K562 (cell line): ENCODE data around the gene DDX23. TPM values are rescaled to one million over a fixed set of nuclear protein-coding genes. Genes with fewer than 3 reads are reported as not detected.

ENCODE experiments used
- ATAC-seq: fragments of 200-7000 bp; cut with Tn5 transposase; 3 replicates; pipeline ENCODE4 v1.9.1; 2020; ENCODE audit warnings: moderate library complexity
- Bru-seq: library from RNA; stranded (reverse); fragments of 400-500 nt; gene quantifications from one replicate; lab custom pipeline; 2021; lab: Mats Ljungman, UMichigan
- BruChase-seq, 2 experiments: library from RNA; stranded (reverse); fragments of 400-500 nt; gene quantifications; one replicate each; lab custom pipeline; 2021; lab: Mats Ljungman, UMichigan
- BruUV-seq: library from RNA; stranded (reverse); fragments of 400-500 nt; replicated peaks from 2 replicates; lab custom pipeline; 2021; lab: Mats Ljungman, UMichigan
- CTCF ChIA-PET: fragments of 300-600 bp; formaldehyde crosslinking; extraction: SDS; loops from one replicate; lab custom pipeline; 2021; ENCODE audit warnings: low intra/inter-chr PET ratio; lab: Yijun Ruan, JAX
- POLR2A ChIA-PET: fragments of 300-600, 350-650 bp; sonication (Branson Sonifier 250); formaldehyde crosslinking; extraction: SDS; loops from one replicate; lab custom pipeline; 2021; ENCODE audit warnings: antibody characterized with exemption, inconsistent platforms; lab: Yijun Ruan, JAX
- DNase-seq, 4 experiments: peaks; one replicate each; pipeline versions ENCODE4 v3.0.0 to v3.0.0-alpha.2; 2011 to 2018; ENCODE audit warnings: low spot score in 3 of 4, mixed read lengths in 3 of 4; ENCODE audit errors: extremely low read depth in 1 of 4
- FAIRE-seq: peaks from 2 replicates; lab custom pipeline; 2011; peaks lifted over from hg19 to GRCh38; lab: Jason Lieb, UNC
- H2AFZ ChIP-seq: 2 replicates; pipeline ENCODE4 v1.6.0; 2011; ENCODE audit warnings: low read depth, low read length, control low read depth, inconsistent platforms
- H3K27ac ChIP-seq: fragments of 200-600 bp; 3 replicates; pipeline ENCODE4 v1.8.0; 2011; ENCODE audit warnings: low read depth, mild to moderate bottlenecking, control low read depth, inconsistent platforms, low read length, moderate library complexity, mixed read lengths; ENCODE audit errors: extremely low read depth
- H3K27me3 ChIP-seq, 2 experiments: fragments of 300-600 bp in 1 of 2; 2 replicates in 1 of 2; 3 replicates in 1 of 2; pipeline versions ENCODE4 v1.6.0 to v1.8.0; 2011; ENCODE audit warnings: inconsistent platforms in 2 of 2, low read length in 2 of 2, mild to moderate bottlenecking in 1 of 2, mixed read lengths in 1 of 2, moderate library complexity in 1 of 2; ENCODE audit not compliant: control insufficient read depth in 2 of 2, insufficient read depth in 2 of 2
- H3K36me3 ChIP-seq: fragments of 300-600 bp; 3 replicates; pipeline ENCODE4 v1.8.0; 2011; ENCODE audit warnings: mild to moderate bottlenecking, low read length, inconsistent platforms; ENCODE audit not compliant: control insufficient read depth, insufficient read depth
- H3K4me1 ChIP-seq, 2 experiments: fragments of 200-600 bp in 1 of 2; replicated peaks in 1 of 2; 2 replicates in 1 of 2; 3 replicates in 1 of 2; pipeline versions ENCODE4 v1.5.1 to v1.8.0; 2011; ENCODE audit warnings: inconsistent platforms in 2 of 2, low read length in 2 of 2, mild to moderate bottlenecking in 1 of 2, mixed read lengths in 1 of 2, moderate library complexity in 1 of 2; ENCODE audit not compliant: control insufficient read depth in 2 of 2, insufficient read depth in 2 of 2
- H3K4me2 ChIP-seq: 2 replicates; pipeline ENCODE4 v1.6.1; 2011; ENCODE audit warnings: low read length, control low read depth, inconsistent platforms, mixed read lengths; ENCODE audit not compliant: insufficient read depth
- H3K4me3 ChIP-seq: fragments of 200-600 bp; sonication (generic), shearing (Covaris generic); 2 replicates; pipeline ENCODE4 v1.5.1; 2016; ENCODE audit warnings: control low read depth, inconsistent platforms
- H3K79me2 ChIP-seq: fragments of 200-600 bp; 3 replicates; pipeline ENCODE4 v1.8.0; 2011; ENCODE audit warnings: low read length, inconsistent platforms; ENCODE audit not compliant: control insufficient read depth, insufficient read depth
- H3K9ac ChIP-seq, 2 experiments: 2 replicates each; pipeline versions ENCODE4 v1.6.0 to v1.6.1; 2011; ENCODE audit warnings: low read depth in 2 of 2, low read length in 2 of 2, control low read depth in 1 of 2, inconsistent platforms in 1 of 2, mild to moderate bottlenecking in 1 of 2, mixed read lengths in 1 of 2; ENCODE audit not compliant: insufficient read depth in 1 of 2
- H3K9me1 ChIP-seq: one replicate; pipeline ENCODE4 v1.6.0; 2011; ENCODE audit warnings: inconsistent platforms, mild to moderate bottlenecking, low read length, moderate library complexity; ENCODE audit not compliant: control insufficient read depth, insufficient read depth
- H3K9me3 ChIP-seq: replicated peaks from 2 replicates; pipeline ENCODE4 v1.5.1; 2011; ENCODE audit warnings: low read depth, low read length, inconsistent platforms; ENCODE audit not compliant: control insufficient read depth, insufficient read depth
- H4K20me1 ChIP-seq: replicated peaks from 2 replicates; pipeline ENCODE4 v1.6.1; 2011; ENCODE audit warnings: low read length, inconsistent platforms, mixed read lengths; ENCODE audit not compliant: control insufficient read depth, insufficient read depth
- L3MBTL2 ChIP-seq: fragments of 450-650 bp; IDR thresholded peaks from 2 replicates; pipeline ENCODE4 v1.6.1; 2016; ENCODE audit warnings: mild to moderate bottlenecking, moderate library complexity
- NFE2 ChIP-seq: IDR thresholded peaks from 2 replicates; pipeline ENCODE4 v1.6.1; 2014; ENCODE audit warnings: antibody characterized with exemption, low read depth
- ZNF212 ChIP-seq: fragments of 450-650 bp; formaldehyde crosslinking; IDR thresholded peaks from 2 replicates; pipeline ENCODE4 v1.4.0; 2020; ENCODE audit warnings: mild to moderate bottlenecking
- WGBS: fragments of 100-300 bp; shearing (Covaris generic); methylation state at CpG from one replicate; pipeline ENCODE4 v1.1.6; 2016; ENCODE audit warnings: low coverage, mixed read lengths; ENCODE audit not compliant: insufficient coverage; ENCODE audit errors: missing lambda C conversion rate; 5-methylcytosine and 5-hydroxymethylcytosine counted together
- in situ Hi-C: fragments of 300-500 bp; cut with MboI; formaldehyde crosslinking; loops from 4 replicates; pipeline ENCODE4 v1.15.0; 2018; ENCODE audit warnings: inconsistent platforms, mixed read lengths
- intact Hi-C: fragments of 100-400 bp; cut with micrococcal nuclease; formaldehyde crosslinking; loops from 2 replicates; pipeline ENCODE4 v1.14.2; 2022
- long read RNA-seq, 3 experiments: library from polyadenylated mRNA in 2 of 3; library from RNA in 1 of 3; unstranded in 2 of 3; stranded (forward) in 1 of 3; transcript quantifications; one replicate each; pipeline ENCODE4 v2.0.0, GENCODE V29; 2019 to 2022
- polyA minus RNA-seq, 3 experiments: library from RNA; depleted of rRNA, polyadenylated mRNA; stranded (reverse); fragments of >200 nt; gene quantifications; 2 replicates each; pipeline ENCODE4 v1.2.3, GENCODE V29; 2011
- polyA plus RNA-seq, 8 experiments: library from polyadenylated mRNA; depleted of rRNA in 4 of 8; stranded (reverse) in 5 of 8; unstranded in 3 of 8; fragments of >200 nt; fragmentation: Nextera tagmentation in 2 of 8; fragmentation: Illumina TruSeq in 1 of 8; extraction: Ambion mirVana in 2 of 8; extraction: Trizol in 1 of 8; gene quantifications; 2 replicates each; pipeline versions ENCODE4 v1.2.1 to v1.2.3, GENCODE V29; 2011 to 2014; ENCODE audit warnings: inconsistent platforms in 1 of 8, missing spikeins in 1 of 8
- total RNA-seq, 7 experiments: library from RNA; depleted of rRNA in 6 of 7; stranded (reverse); fragments of >200 nt in 6 of 7; fragmentation: Illumina TruSeq in 2 of 7; extraction: Trizol in 2 of 7; gene quantifications; 2 replicates each; pipeline versions ENCODE4 v1.2.1 to v1.2.3, GENCODE V29; 2011 to 2021; ENCODE audit warnings: low replicate concordance in 1 of 7
- TF ChIP-seq, protein P1 (sequence below): fragments of 200-800 bp; sonication (Bioruptor generic); IDR thresholded peaks from 2 replicates; pipeline ENCODE4 v1.6.1; 2017; ENCODE audit warnings: missing genetic modification characterization, missing compliant biosample characterization
- TF ChIP-seq, protein P2 (sequence below), 3 experiments: fragments of 200-800 bp in 1 of 3; fragments of 250-450 bp in 1 of 3; fragments of 450-650 bp in 1 of 3; sonication (Bioruptor Pico) in 1 of 3; sonication (Bioruptor generic) in 1 of 3; formaldehyde crosslinking in 1 of 3; IDR thresholded peaks; 2 replicates each; pipeline versions ENCODE4 v1.6.1 to v1.8.0; 2016 to 2022; ENCODE audit warnings: mild to moderate bottlenecking in 2 of 3, missing genetic modification characterization in 2 of 3, missing compliant biosample characterization in 1 of 3, moderate library complexity in 1 of 3
- TF ChIP-seq, protein P3 (sequence below), 2 experiments: fragments of 450-650 bp; conservative IDR thresholded peaks; 2 replicates each; pipeline ENCODE4 v1.6.1; 2017; ENCODE audit warnings: mild to moderate bottlenecking in 2 of 2, moderate library complexity in 2 of 2

DDX23 gene
- total RNA-seq (2011; cell fraction: chromatin; rRNA removed; ENCODE audit: low replicate concordance), result 275 and 454 TPM in 2 replicates
- 148 and 163 TPM in 2 replicates for total RNA-seq (2011; cell fraction: nucleolus; rRNA removed)
- 175 and 185 TPM in 2 replicates for total RNA-seq (2011; cell fraction: nucleoplasm; rRNA removed)
- total RNA-seq (2014; rRNA removed), result 104 and 118 TPM in 2 replicates
- 100 and 107 TPM in 2 replicates for total RNA-seq (2014; rRNA removed; fragmentation: Illumina TruSeq; extraction: Trizol)
- total RNA-seq (2015; rRNA removed; fragmentation: Illumina TruSeq; extraction: Trizol), result 124 and 129 TPM in 2 replicates
- 97.9 and 116 TPM in 2 replicates for total RNA-seq (2021)
- 89.3 and 99.5 TPM in 2 replicates for polyA plus RNA-seq (2011; rRNA removed)
- 71.2 and 71.3 TPM in 2 replicates for polyA plus RNA-seq (2011; cell fraction: cytosol; rRNA removed)
- 216 and 219 TPM in 2 replicates for polyA plus RNA-seq (2011; cell fraction: nucleus; rRNA removed)
- 86.0 and 150 TPM in 2 replicates for polyA plus RNA-seq (2012)
- polyA plus RNA-seq (2014; fragmentation: Illumina TruSeq; extraction: Trizol), result 108 and 138 TPM in 2 replicates
- polyA plus RNA-seq (2014; fragmentation: Nextera tagmentation; extraction: Ambion mirVana), result 10 to 100 TPM; 32.4 to 65.9 TPM
- polyA plus RNA-seq (2014; rRNA removed), result 87.0 and 94.0 TPM in 2 replicates
- polyA minus RNA-seq (2011; rRNA and poly(A)+ RNA removed), result 92.0 and 95.2 TPM in 2 replicates
- 37.9 and 40.8 TPM in 2 replicates for polyA minus RNA-seq (2011; cell fraction: cytosol; rRNA and poly(A)+ RNA removed)
- polyA minus RNA-seq (2011; cell fraction: nucleus; rRNA and poly(A)+ RNA removed), result 50.4 and 73.4 TPM in 2 replicates
- percentile 79 among the genes with signal in this experiment for Bru-seq, nascent RNA
- BruChase-seq, experiment 1, labeled RNA remaining after a 2-hour chase, result percentile 82 among the genes with signal in this experiment
- BruChase-seq, experiment 2, labeled RNA remaining after a 6-hour chase, result percentile 87 among the genes with signal in this experiment
- long read RNA-seq, experiment 1, transcript DDX23-201 (17 exons, 3,248 nt), result major isoform, 94 of 252 reads
- long read RNA-seq, experiment 1, partial matches to known transcripts, result 144 of 252 reads
- long read RNA-seq, experiment 1, other reads (novel, unspliced or antisense), result 12 of 252 reads
- long read RNA-seq, experiment 2, transcript DDX23-201 (17 exons, 3,248 nt), result major isoform, 11 of 117 reads
- long read RNA-seq, experiment 2, partial matches to known transcripts, result 92 of 117 reads
- long read RNA-seq, experiment 2, other reads (novel, unspliced or antisense), result 14 of 117 reads
- long read RNA-seq, experiment 3, transcript DDX23-201 (17 exons, 3,248 nt), result major isoform, 11 of 28 reads
- long read RNA-seq, experiment 3, partial matches to known transcripts, result 12 of 28 reads
- long read RNA-seq, experiment 3, other reads (novel, unspliced or antisense), result 5 of 28 reads

- in situ Hi-C loops, result no loop called here
- BruUV-seq, result TSS peak; percentile 98
- peak; percentile 98 for FAIRE-seq
- TF ChIP-seq NFE2 (no peak), L3MBTL2 (peak; percentile 87), ZNF212 (no peak)
- TF ChIP-seq, protein P1, sequence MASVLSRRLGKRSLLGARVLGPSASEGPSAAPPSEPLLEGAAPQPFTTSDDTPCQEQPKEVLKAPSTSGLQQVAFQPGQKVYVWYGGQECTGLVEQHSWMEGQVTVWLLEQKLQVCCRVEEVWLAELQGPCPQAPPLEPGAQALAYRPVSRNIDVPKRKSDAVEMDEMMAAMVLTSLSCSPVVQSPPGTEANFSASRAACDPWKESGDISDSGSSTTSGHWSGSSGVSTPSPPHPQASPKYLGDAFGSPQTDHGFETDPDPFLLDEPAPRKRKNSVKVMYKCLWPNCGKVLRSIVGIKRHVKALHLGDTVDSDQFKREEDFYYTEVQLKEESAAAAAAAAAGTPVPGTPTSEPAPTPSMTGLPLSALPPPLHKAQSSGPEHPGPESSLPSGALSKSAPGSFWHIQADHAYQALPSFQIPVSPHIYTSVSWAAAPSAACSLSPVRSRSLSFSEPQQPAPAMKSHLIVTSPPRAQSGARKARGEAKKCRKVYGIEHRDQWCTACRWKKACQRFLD (CRISPR knock-in tag), result peak; percentile 99
- TF ChIP-seq, protein P2, sequence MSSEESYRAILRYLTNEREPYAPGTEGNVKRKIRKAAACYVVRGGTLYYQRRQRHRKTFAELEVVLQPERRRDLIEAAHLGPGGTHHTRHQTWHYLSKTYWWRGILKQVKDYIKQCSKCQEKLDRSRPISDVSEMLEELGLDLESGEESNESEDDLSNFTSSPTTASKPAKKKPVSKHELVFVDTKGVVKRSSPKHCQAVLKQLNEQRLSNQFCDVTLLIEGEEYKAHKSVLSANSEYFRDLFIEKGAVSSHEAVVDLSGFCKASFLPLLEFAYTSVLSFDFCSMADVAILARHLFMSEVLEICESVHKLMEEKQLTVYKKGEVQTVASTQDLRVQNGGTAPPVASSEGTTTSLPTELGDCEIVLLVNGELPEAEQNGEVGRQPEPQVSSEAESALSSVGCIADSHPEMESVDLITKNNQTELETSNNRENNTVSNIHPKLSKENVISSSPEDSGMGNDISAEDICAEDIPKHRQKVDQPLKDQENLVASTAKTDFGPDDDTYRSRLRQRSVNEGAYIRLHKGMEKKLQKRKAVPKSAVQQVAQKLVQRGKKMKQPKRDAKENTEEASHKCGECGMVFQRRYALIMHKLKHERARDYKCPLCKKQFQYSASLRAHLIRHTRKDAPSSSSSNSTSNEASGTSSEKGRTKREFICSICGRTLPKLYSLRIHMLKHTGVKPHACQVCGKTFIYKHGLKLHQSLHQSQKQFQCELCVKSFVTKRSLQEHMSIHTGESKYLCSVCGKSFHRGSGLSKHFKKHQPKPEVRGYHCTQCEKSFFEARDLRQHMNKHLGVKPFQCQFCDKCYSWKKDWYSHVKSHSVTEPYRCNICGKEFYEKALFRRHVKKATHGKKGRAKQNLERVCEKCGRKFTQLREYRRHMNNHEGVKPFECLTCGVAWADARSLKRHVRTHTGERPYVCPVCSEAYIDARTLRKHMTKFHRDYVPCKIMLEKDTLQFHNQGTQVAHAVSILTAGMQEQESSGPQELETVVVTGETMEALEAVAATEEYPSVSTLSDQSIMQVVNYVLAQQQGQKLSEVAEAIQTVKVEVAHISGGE (CRISPR knock-in tag; IDR thresholded peaks at IDR 0.05), result peak in 1 of 3 experiments; percentile 92; a peak in 2 of 6 replicates
- TF ChIP-seq, protein P3, sequence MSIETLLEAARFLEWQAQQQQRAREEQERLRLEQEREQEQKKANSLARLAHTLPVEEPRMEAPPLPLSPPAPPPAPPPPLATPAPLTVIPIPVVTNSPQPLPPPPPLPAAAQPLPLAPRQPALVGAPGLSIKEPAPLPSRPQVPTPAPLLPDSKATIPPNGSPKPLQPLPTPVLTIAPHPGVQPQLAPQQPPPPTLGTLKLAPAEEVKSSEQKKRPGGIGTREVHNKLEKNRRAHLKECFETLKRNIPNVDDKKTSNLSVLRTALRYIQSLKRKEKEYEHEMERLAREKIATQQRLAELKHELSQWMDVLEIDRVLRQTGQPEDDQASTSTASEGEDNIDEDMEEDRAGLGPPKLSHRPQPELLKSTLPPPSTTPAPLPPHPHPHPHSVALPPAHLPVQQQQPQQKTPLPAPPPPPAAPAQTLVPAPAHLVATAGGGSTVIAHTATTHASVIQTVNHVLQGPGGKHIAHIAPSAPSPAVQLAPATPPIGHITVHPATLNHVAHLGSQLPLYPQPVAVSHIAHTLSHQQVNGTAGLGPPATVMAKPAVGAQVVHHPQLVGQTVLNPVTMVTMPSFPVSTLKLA (conservative IDR thresholded peaks at IDR 0.05), result peak; percentile 90 to 96
Measured at GRCh38 chr12:48851883-48852733, at the start of gene DDX23. Gene DDX23, minus strand, starts transcription at chr12:48852163. Its CDS starts 6,381 bp downstream, at chr12:48845782.

More at GRCh38 chr12:48851883-48852733, at the start of gene DDX23:
- DNase-seq (peak; percentile 96 to 98 (median 98)), ATAC-seq (peak; percentile 98)
- H4K20me1 ChIP-seq, result no peaks in the 10 kb centered on the region
- intact Hi-C loops, result loop anchor here (1.0 to 2.0 kb wide), 2 partner anchors 37 to 143 kb away; no protein-coding TSS in a partner anchor
- 0% methylated on average over 48 of the region's 53 CpGs for WGBS
- ChIA-PET POLR2A (interaction anchor here (0.5 to 5.2 kb wide), 21 partner anchors 8 to 1233 kb away, joined by 3 to 25 read pairs (median 4); partner anchors contain the start of genes ARF3, RND1 and SMARCD1), CTCF (interaction anchor here (0.6 to 3.4 kb wide), 5 partner anchors 36 to 484 kb away, joined by 3 to 47 read pairs (median 5); no protein-coding TSS in a partner anchor)
- H3K27me3 ChIP-seq, result no peaks in the 10 kb centered on the region
- peaks cover 6 to 12% of the 10 kb centered on the region in 2 experiments; a peak in 4 of 5 replicates for H3K4me1 ChIP-seq
- H2AFZ ChIP-seq, result peak within 1 kb of the TSS; percentile 92
- peak within 1 kb of the TSS; percentile 89 for H3K4me3 ChIP-seq
- H3K27ac ChIP-seq, result peak within 1 kb of the TSS; percentile 84
- H3K9me1 ChIP-seq, result peaks cover 3% of the 10 kb centered on the region
- peaks cover 52% of the 10 kb centered on the region for H3K79me2 ChIP-seq
- peak within 1 kb of the TSS; percentile 88 for H3K4me2 ChIP-seq
- H3K9ac ChIP-seq, result peak within 1 kb of the TSS; percentile 88 to 99
- peaks cover 27% of the 10 kb centered on the region for H3K36me3 ChIP-seq
- H3K9me3 ChIP-seq, result no peaks in the 10 kb centered on the region
